Measurements from ENCODE around the gene UQCC2. TPM values are rescaled to one million over a fixed set of nuclear protein-coding genes. Genes with fewer than 3 reads are reported as not detected.

UQCC2 gene
- polyA plus RNA-seq, 1 of the 3 experiments (the other 2 are of a cell fraction), result 59.0 TPM

- 75% methylated on average over 11 of the region's 11 CpGs for WGBS (ENCODE audit: low lambda C conversion rate)
- Histone ChIP-seq H2AFZ (ENCODE audit: low read depth) (no peak overlapping the region), H3K4me2 (no peak overlapping the region), H3K36me3 (replicated peaks in 1 of 2; ENCODE audit: control insufficient read depth in 1 of 2, insufficient read depth in 2 of 2, low read length in 1 of 2) (no peaks in the 10 kb centered on the region), H3K27ac (ENCODE audit: low read depth in 2 of 2, low read length in 1 of 2) (no peak overlapping the region), H3K9me2 (no peaks in the 10 kb centered on the region), H3F3A (replicated peaks; ENCODE audit: insufficient read depth) (no peaks in the 10 kb centered on the region), H3K4me1 (ENCODE audit: control insufficient read depth in 1 of 2, insufficient read depth in 2 of 2, low read depth in 1 of 2, low read length in 1 of 2) (no peaks in the 10 kb centered on the region), H3K79me2 (ENCODE audit: insufficient read depth) (no peaks in the 10 kb centered on the region), H3K9me3 (no peaks in the 10 kb centered on the region), H3K4me3 (ENCODE audit: low read depth in 2 of 2, low read length in 1 of 2) (no peak overlapping the region), H3K9ac (no peak overlapping the region), H4K20me1 (ENCODE audit: insufficient read depth) (no peaks in the 10 kb centered on the region), H3K27me3 (ENCODE audit: insufficient read depth) (peaks cover 44% of the 10 kb centered on the region)
- POLR2A ChIA-PET, result no interaction called here
- TF ChIP-seq FOXM1 (IDR thresholded peaks at IDR 0.05; ENCODE audit: low read depth) (no peak), POLR2AphosphoS5 (IDR thresholded peaks at IDR 0.05; ENCODE audit: low read depth, low read length) (no peak), JUND (IDR thresholded peaks at IDR 0.05) (no peak), FOSL2 (IDR thresholded peaks at IDR 0.05; ENCODE audit: borderline replicate concordance, low read depth) (no peak), RXRA (IDR thresholded peaks at IDR 0.05; ENCODE audit: borderline replicate concordance, low read depth) (no peak)
- TF ChIP-seq, protein P1, sequence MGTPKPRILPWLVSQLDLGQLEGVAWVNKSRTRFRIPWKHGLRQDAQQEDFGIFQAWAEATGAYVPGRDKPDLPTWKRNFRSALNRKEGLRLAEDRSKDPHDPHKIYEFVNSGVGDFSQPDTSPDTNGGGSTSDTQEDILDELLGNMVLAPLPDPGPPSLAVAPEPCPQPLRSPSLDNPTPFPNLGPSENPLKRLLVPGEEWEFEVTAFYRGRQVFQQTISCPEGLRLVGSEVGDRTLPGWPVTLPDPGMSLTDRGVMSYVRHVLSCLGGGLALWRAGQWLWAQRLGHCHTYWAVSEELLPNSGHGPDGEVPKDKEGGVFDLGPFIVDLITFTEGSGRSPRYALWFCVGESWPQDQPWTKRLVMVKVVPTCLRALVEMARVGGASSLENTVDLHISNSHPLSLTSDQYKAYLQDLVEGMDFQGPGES (IDR thresholded peaks at IDR 0.05; ENCODE audit: low read depth, low read length), result no peak
- CTCF ChIA-PET, result interaction anchor here (1.9 kb wide), 1 partner anchor 25 kb away, joined by 11 read pairs; no protein-coding TSS in a partner anchor
- DNase-seq, result no peak
Observed at GRCh38 chr6:33719326-33719987, 8.0 kb upstream of the UQCC2 start.

DNA sequence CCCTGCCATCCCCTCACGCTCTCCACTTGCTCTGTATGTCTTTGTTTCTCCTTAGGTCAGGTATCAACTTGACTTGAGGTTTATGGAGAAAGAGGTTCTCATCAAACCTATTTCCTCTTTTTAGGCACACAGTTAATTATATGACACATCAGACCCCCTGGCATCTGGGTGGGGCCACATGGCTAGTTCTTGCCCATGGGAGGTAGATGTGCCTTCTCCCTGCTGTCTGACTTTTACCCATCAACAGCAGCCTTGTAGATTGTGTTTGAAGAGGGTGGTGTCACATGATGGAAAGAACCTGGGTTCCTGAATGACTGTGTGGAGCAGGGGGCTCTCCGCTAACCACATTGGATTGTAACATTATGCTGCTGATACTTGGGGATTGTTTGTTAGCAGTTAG lies 7.2 kb upstream of the UQCC2 start:
- WGBS (ENCODE audit: low lambda C conversion rate), result 100% methylated on average over 1 of the region's 2 CpGs
- no peak overlapping the region for H3K9ac ChIP-seq
- H4K20me1 ChIP-seq (ENCODE audit: insufficient read depth), result no peaks in the 10 kb centered on the region
- ChIA-PET CTCF (interaction anchor here (1.9 kb wide), 1 partner anchor 26 kb away, joined by 11 read pairs; no protein-coding TSS in a partner anchor), POLR2A (no interaction called here)
- no peaks in the 10 kb centered on the region for H3K36me3 ChIP-seq (replicated peaks in 1 of 2; ENCODE audit: control insufficient read depth in 1 of 2, insufficient read depth in 2 of 2, low read length in 1 of 2)
- H3K27me3 ChIP-seq (ENCODE audit: insufficient read depth), result peaks cover 38% of the 10 kb centered on the region
- no peaks in the 10 kb centered on the region for H3K4me1 ChIP-seq (ENCODE audit: control insufficient read depth in 1 of 2, insufficient read depth in 2 of 2, low read depth in 1 of 2, low read length in 1 of 2)
- H3F3A ChIP-seq (replicated peaks; ENCODE audit: insufficient read depth), result no peaks in the 10 kb centered on the region
- no peaks in the 10 kb centered on the region for H3K79me2 ChIP-seq (ENCODE audit: insufficient read depth)
- H3K4me3 ChIP-seq (ENCODE audit: low read depth in 2 of 2, low read length in 1 of 2), result no peak overlapping the region
- no peak overlapping the region for H3K4me2 ChIP-seq
- no peaks in the 10 kb centered on the region for H3K9me3 ChIP-seq
- no peak overlapping the region for H3K27ac ChIP-seq (ENCODE audit: low read depth in 2 of 2, low read length in 1 of 2)
- no peak overlapping the region for H2AFZ ChIP-seq (ENCODE audit: low read depth)
- TF ChIP-seq EP300 (IDR thresholded peaks at IDR 0.05; ENCODE audit: borderline replicate concordance in 1 of 2, low read depth in 1 of 2, low read length in 1 of 2) (no peak), RXRA (IDR thresholded peaks at IDR 0.05; ENCODE audit: borderline replicate concordance, low read depth) (no peak), FOSL2 (IDR thresholded peaks at IDR 0.05; ENCODE audit: borderline replicate concordance, low read depth) (no peak), FOXM1 (IDR thresholded peaks at IDR 0.05; ENCODE audit: low read depth) (no peak), TAF1 (IDR thresholded peaks at IDR 0.05; ENCODE audit: borderline replicate concordance, low read depth, low read length) (no peak), MEF2A (IDR thresholded peaks at IDR 0.05; ENCODE audit: borderline replicate concordance, low read depth) (no peak), FOXJ3 (CRISPR knock-in tag; IDR thresholded peaks at IDR 0.05) (no peak), REST (IDR thresholded peaks at IDR 0.05; ENCODE audit: low read depth, low read length) (no peak), RFX5 (IDR thresholded peaks at IDR 0.05; ENCODE audit: low read length) (no peak)
- TF ChIP-seq, protein P2, sequence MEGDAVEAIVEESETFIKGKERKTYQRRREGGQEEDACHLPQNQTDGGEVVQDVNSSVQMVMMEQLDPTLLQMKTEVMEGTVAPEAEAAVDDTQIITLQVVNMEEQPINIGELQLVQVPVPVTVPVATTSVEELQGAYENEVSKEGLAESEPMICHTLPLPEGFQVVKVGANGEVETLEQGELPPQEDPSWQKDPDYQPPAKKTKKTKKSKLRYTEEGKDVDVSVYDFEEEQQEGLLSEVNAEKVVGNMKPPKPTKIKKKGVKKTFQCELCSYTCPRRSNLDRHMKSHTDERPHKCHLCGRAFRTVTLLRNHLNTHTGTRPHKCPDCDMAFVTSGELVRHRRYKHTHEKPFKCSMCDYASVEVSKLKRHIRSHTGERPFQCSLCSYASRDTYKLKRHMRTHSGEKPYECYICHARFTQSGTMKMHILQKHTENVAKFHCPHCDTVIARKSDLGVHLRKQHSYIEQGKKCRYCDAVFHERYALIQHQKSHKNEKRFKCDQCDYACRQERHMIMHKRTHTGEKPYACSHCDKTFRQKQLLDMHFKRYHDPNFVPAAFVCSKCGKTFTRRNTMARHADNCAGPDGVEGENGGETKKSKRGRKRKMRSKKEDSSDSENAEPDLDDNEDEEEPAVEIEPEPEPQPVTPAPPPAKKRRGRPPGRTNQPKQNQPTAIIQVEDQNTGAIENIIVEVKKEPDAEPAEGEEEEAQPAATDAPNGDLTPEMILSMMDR (IDR thresholded peaks at IDR 0.05), result no peak
- no peak for DNase-seq
- H3K9me2 ChIP-seq, result no peaks in the 10 kb centered on the region

All from SK-N-SH (cell line).